Measurements from ENCODE around the gene RAVER2. TPM values are rescaled to one million over a fixed set of nuclear protein-coding genes. Genes with fewer than 3 reads are reported as not detected.

Gene RAVER2
- total and polyA plus RNA-seq, 2 experiments from 2014 or later = 10.8 to 24.0 TPM

DNA sequence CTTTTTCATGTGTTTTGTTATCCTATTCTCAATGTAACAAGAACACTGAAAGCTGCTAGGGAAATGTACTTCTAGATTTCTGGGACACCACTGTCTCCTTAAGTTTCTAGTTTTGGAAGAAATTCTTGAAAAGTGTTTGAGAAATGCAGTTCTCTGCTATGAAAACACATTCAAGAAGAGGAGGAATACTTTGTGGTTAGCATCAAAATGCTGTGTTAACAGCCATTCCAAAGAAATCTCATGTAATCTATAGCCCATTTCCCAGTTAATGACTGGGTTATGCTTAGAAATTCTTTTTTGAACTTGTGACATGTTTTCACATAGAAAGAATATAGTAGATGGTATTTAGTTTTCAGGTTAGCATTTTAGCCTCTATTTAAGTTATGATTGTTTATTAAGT lies 6.0 kb downstream of the RAVER2 start:
- Histone ChIP-seq H3K27ac (no peak overlapping the region), H3K4me1 (ENCODE audit: low read depth) (peaks cover 22% of the 10 kb centered on the region), H3K36me3 (no peaks in the 10 kb centered on the region), H3K27me3 (no peaks in the 10 kb centered on the region), H3K4me3 (no peak overlapping the region), H3K9me3 (ENCODE audit: low read depth) (no peaks in the 10 kb centered on the region)
- DNase-seq (ENCODE audit: low read depth in 1 of 2, low spot score in 1 of 2) = no peak
- TF ChIP-seq, protein P1, sequence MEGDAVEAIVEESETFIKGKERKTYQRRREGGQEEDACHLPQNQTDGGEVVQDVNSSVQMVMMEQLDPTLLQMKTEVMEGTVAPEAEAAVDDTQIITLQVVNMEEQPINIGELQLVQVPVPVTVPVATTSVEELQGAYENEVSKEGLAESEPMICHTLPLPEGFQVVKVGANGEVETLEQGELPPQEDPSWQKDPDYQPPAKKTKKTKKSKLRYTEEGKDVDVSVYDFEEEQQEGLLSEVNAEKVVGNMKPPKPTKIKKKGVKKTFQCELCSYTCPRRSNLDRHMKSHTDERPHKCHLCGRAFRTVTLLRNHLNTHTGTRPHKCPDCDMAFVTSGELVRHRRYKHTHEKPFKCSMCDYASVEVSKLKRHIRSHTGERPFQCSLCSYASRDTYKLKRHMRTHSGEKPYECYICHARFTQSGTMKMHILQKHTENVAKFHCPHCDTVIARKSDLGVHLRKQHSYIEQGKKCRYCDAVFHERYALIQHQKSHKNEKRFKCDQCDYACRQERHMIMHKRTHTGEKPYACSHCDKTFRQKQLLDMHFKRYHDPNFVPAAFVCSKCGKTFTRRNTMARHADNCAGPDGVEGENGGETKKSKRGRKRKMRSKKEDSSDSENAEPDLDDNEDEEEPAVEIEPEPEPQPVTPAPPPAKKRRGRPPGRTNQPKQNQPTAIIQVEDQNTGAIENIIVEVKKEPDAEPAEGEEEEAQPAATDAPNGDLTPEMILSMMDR (IDR thresholded peaks at IDR 0.05; ENCODE audit: low read depth, low read length) = no peak

DNA sequence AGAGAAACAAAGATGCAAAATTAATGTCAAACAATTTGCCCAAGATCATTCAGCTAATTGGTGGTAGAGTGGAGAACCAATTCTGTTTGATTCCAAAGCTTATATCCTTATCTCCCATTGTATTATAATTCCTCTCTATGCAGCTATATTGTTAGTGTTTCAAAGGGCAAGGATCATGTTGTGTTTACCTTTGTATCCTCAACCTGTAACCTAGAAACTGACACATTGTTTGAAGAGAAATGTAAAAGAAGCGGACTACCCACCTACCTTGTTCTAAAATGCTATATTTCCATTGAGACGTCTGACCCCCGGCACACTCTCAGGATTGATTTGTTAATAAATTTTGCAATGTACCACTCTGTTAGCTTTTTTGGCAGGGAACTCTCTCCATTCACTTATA lies 9.3 kb downstream of the RAVER2 start:
- Histone ChIP-seq H3K27me3 (no peaks in the 10 kb centered on the region), H3K4me3 (no peak overlapping the region), H3K27ac (no peak overlapping the region), H3K4me1 (ENCODE audit: low read depth) (peaks cover 14% of the 10 kb centered on the region), H3K36me3 (no peaks in the 10 kb centered on the region), H3K9me3 (ENCODE audit: low read depth) (no peaks in the 10 kb centered on the region)
- TF ChIP-seq, protein P1 (IDR thresholded peaks at IDR 0.05; ENCODE audit: low read depth, low read length) = no peak
- no peak for DNase-seq (ENCODE audit: low read depth in 1 of 2, low spot score in 1 of 2)

DNA sequence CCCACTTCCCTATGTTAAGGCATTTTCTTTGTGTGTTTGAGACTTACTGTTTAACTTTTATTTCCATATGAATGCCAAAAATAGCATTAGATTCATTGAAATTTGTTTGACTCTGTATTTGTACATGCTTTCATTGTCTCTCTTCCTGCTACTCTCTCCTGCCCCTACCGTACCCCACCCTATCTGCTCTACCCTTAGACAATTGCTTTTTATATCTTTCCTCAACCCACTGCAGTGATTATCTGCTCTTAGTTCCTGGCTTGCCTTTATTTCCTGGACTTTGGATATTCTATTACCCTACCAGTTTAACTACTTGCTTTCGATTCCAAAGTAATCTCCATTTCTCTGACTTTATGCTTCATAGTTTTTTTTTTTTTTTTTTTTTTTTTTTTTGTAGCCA lies 10.5 kb downstream of the RAVER2 start:
- H3K36me3 ChIP-seq = no peaks in the 10 kb centered on the region
- DNase-seq (ENCODE audit: low read depth in 1 of 2, low spot score in 1 of 2) = no peak
- no peak overlapping the region for H3K27ac ChIP-seq
- peaks cover 10% of the 10 kb centered on the region for H3K4me1 ChIP-seq (ENCODE audit: low read depth)
- H3K9me3 ChIP-seq (ENCODE audit: low read depth) = no peaks in the 10 kb centered on the region
- no peak overlapping the region for H3K4me3 ChIP-seq
- H3K27me3 ChIP-seq = no peaks in the 10 kb centered on the region
- TF ChIP-seq, protein P1 (IDR thresholded peaks at IDR 0.05; ENCODE audit: low read depth, low read length) = no peak

DNA sequence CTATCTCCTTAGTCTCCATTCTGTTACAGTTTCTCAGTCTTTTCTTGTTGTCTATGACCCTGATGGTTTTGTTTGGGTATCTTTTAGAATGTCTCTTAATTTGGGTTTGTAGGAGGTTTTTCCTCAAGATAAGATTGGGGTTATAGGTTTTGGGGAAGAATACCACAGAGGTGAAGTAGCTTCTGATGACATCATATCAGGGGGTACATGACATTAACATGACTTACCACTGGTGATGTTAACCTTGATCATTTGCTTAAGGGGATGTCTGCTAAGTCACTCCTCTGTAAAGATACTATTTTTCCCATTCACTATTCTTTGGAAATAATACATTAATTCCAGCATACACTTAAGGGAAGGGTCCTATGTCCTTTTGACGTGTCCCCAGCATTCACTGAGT lies 11.9 kb downstream of the RAVER2 start:
- TF ChIP-seq, protein P1 (IDR thresholded peaks at IDR 0.05; ENCODE audit: low read depth, low read length) = no peak
- no peak overlapping the region for H3K27ac ChIP-seq
- no peak overlapping the region for H3K4me3 ChIP-seq
- no peaks in the 10 kb centered on the region for H3K36me3 ChIP-seq
- H3K27me3 ChIP-seq = no peaks in the 10 kb centered on the region
- DNase-seq (ENCODE audit: low read depth in 1 of 2, low spot score in 1 of 2) = no peak
- H3K4me1 ChIP-seq (ENCODE audit: low read depth) = peaks cover 10% of the 10 kb centered on the region
- H3K9me3 ChIP-seq (ENCODE audit: low read depth) = no peaks in the 10 kb centered on the region

DNA sequence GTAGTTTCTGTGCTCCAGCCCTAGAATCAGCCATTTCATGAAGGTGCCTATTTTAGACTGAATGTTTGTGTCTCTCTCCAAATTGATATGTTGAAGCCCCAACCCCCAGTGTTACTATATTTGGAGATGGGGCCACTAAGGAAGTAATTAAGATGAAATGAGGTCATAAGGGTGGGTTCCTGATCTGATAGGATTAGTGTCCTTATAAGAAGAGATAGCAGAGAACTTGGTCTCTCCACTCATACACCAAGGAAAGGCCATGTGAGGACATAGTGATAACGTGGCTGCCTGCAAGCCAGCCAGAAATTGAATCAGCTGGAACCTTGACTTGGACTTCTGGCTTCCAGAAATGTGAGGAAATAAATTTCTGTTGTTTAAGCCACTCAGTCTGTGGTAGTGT lies 12.3 kb downstream of the RAVER2 start:
- no peak overlapping the region for H3K27ac ChIP-seq
- TF ChIP-seq, protein P1 (IDR thresholded peaks at IDR 0.05; ENCODE audit: low read depth, low read length) = no peak
- DNase-seq (ENCODE audit: low read depth in 1 of 2, low spot score in 1 of 2) = peak in 1 of 2 donors; percentile 48
- no peak overlapping the region for H3K4me3 ChIP-seq
- H3K36me3 ChIP-seq = no peaks in the 10 kb centered on the region
- H3K4me1 ChIP-seq (ENCODE audit: low read depth) = peaks cover 10% of the 10 kb centered on the region
- no peaks in the 10 kb centered on the region for H3K27me3 ChIP-seq
- H3K9me3 ChIP-seq (ENCODE audit: low read depth) = no peaks in the 10 kb centered on the region

DNA sequence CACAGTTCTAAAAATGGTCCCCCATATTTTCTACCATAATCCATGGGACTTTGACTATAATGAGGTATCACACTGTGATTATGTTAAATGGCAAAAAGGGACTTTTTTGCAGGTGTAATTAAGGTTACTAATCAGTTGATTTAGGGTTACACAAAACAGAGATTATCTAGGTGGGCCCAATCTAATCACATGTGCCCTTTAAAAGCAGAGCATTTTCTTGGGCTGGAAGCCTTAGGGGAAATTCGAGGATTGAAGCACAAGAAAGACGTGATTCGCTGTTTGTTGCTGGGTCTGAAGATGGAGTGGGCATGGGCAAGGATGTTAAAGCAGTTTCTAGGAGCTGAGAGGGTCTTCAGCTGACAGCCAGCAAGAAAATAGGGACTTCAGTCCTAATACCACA lies 13.4 kb downstream of the RAVER2 start:
- H3K9me3 ChIP-seq (ENCODE audit: low read depth) = no peaks in the 10 kb centered on the region

More for the DNA sequence above, 13.4 kb downstream of the RAVER2 start:
- H3K4me3 ChIP-seq = no peak overlapping the region
- H3K27ac ChIP-seq = no peak overlapping the region
- H3K36me3 ChIP-seq = no peaks in the 10 kb centered on the region
- TF ChIP-seq, protein P1 (IDR thresholded peaks at IDR 0.05; ENCODE audit: low read depth, low read length) = no peak
- H3K4me1 ChIP-seq (ENCODE audit: low read depth) = peaks cover 10% of the 10 kb centered on the region
- no peaks in the 10 kb centered on the region for H3K27me3 ChIP-seq
- no peak for DNase-seq (ENCODE audit: low read depth in 1 of 2, low spot score in 1 of 2)

Measured in cardiac muscle cell (in vitro differentiated cells and primary cell).